H1 (cell line): ENCODE results near the gene LRP3. TPM values are rescaled to one million over a fixed set of nuclear protein-coding genes. Genes with fewer than 3 reads are reported as not detected.

Experiments used
- CTCF ChIA-PET: fragments of 300-600 bp; sonication (Branson Sonifier 250); formaldehyde crosslinking; loops from one replicate; lab custom pipeline; 2021; ENCODE audit not compliant: partially characterized antibody; lab: Charles Lee
- POLR2A ChIA-PET: fragments of 300-600 bp; sonication (Branson Sonifier 250); formaldehyde crosslinking; loops from one replicate; lab custom pipeline; 2021; ENCODE audit warnings: inconsistent platforms; ENCODE audit not compliant: partially characterized antibody; lab: Charles Lee
- DNase-seq, 2 experiments: peaks; one replicate each; pipeline versions ENCODE4 v3.0.0 to v3.0.0-alpha.2; 2010 to 2022; ENCODE audit warnings: low spot score in 2 of 2, low read depth in 1 of 2, mixed read lengths in 1 of 2
- FAIRE-seq: peaks from 2 replicates; lab custom pipeline; 2011; peaks lifted over from hg19 to GRCh38; lab: Jason Lieb, UNC
- H2AFZ ChIP-seq: 2 replicates; pipeline ENCODE4 v1.8.1; 2012; ENCODE audit warnings: low read length, inconsistent platforms
- H2AK5ac ChIP-seq: 2 replicates; pipeline ENCODE4 v1.6.1; 2013; ENCODE audit warnings: low read depth, low read length
- H2BK120ac ChIP-seq: replicated peaks from 2 replicates; pipeline ENCODE3; 2013; ENCODE audit warnings: low read depth, low read length, inconsistent platforms
- H2BK12ac ChIP-seq: 2 replicates; pipeline ENCODE4 v1.6.1; 2013; ENCODE audit warnings: low read depth, low read length
- H2BK15ac ChIP-seq: 2 replicates; pipeline ENCODE4 v1.6.1; 2013; ENCODE audit warnings: low read length
- H2BK20ac ChIP-seq: 2 replicates; pipeline ENCODE4 v1.6.1; 2013; ENCODE audit warnings: low read length
- H2BK5ac ChIP-seq: 2 replicates; pipeline ENCODE4 v1.6.1; 2013; ENCODE audit warnings: low read depth, low read length
- H3K14ac ChIP-seq: 2 replicates; pipeline ENCODE4 v1.6.1; 2013; ENCODE audit warnings: inconsistent platforms; ENCODE audit not compliant: insufficient read length
- H3K18ac ChIP-seq: 2 replicates; pipeline ENCODE4 v1.6.1; 2013; ENCODE audit warnings: low read length; ENCODE audit errors: extremely low read depth
- H3K23ac ChIP-seq: 2 replicates; pipeline ENCODE4 v1.6.1; 2013; ENCODE audit warnings: inconsistent platforms; ENCODE audit not compliant: insufficient read length
- H3K23me2 ChIP-seq: 2 replicates; pipeline ENCODE4 v1.6.1; 2013; ENCODE audit warnings: low read depth, low read length
- H3K27ac ChIP-seq: 2 replicates; pipeline ENCODE4 v1.6.1; 2011; ENCODE audit warnings: low read depth, low read length, inconsistent platforms
- H3K27me3 ChIP-seq, 4 experiments: replicated peaks in 1 of 4; 1 replicate in 1 of 4; 2 replicates in 3 of 4; pipeline versions ENCODE4 v1.6.1 to v1.8.1; 2011 to 2013; ENCODE audit warnings: low read length in 3 of 4, mild to moderate bottlenecking in 3 of 4, inconsistent platforms in 2 of 4, mixed read lengths in 2 of 4, moderate library complexity in 1 of 4; ENCODE audit not compliant: control insufficient read depth in 3 of 4, insufficient read depth in 3 of 4; ENCODE audit errors: extremely low read depth in 1 of 4
- H3K36me3 ChIP-seq, 4 experiments: 2 replicates each; pipeline versions ENCODE4 v1.6.1 to v1.8.1; 2011 to 2013; ENCODE audit warnings: mild to moderate bottlenecking in 4 of 4, low read length in 3 of 4, moderate library complexity in 2 of 4, control low read depth in 1 of 4, inconsistent platforms in 1 of 4; ENCODE audit not compliant: insufficient read depth in 4 of 4, control insufficient read depth in 2 of 4
- H3K4ac ChIP-seq: replicated peaks from 2 replicates; pipeline ENCODE3; 2013; ENCODE audit warnings: low read length, low read depth, mixed read lengths, inconsistent platforms; ENCODE audit not compliant: insufficient read length
- H3K4me1 ChIP-seq, 4 experiments: replicated peaks in 1 of 4; 1 replicate in 1 of 4; 2 replicates in 3 of 4; pipeline versions ENCODE4 v1.6.1 to v1.8.1; 2011 to 2013; ENCODE audit warnings: low read length in 3 of 4, inconsistent platforms in 2 of 4, mixed read lengths in 1 of 4; ENCODE audit not compliant: insufficient read depth in 4 of 4, control insufficient read depth in 3 of 4
- H3K4me2 ChIP-seq, 2 experiments: 2 replicates each; pipeline versions ENCODE4 v1.6.1 to v1.8.1; 2011 to 2013; ENCODE audit warnings: low read depth in 2 of 2, low read length in 2 of 2, control low read depth in 1 of 2, inconsistent platforms in 1 of 2, mild to moderate bottlenecking in 1 of 2; ENCODE audit not compliant: insufficient read depth in 1 of 2
- H3K4me3 ChIP-seq, 4 experiments: fragments of 200-600, 300-600 bp in 1 of 4; sonication (generic), shearing (Covaris generic), sonication (Bioruptor Twin) in 1 of 4; 2 replicates each; pipeline versions ENCODE4 v1.5.1 to v1.8.1; 2011 to 2016; ENCODE audit warnings: low read length in 4 of 4, low read depth in 3 of 4, control low read depth in 2 of 4, inconsistent platforms in 2 of 4, mild to moderate bottlenecking in 2 of 4, mixed read lengths in 1 of 4, moderate library complexity in 1 of 4; ENCODE audit not compliant: insufficient read depth in 2 of 4; ENCODE audit errors: extremely low read depth in 1 of 4
- H3K56ac ChIP-seq: replicated peaks from 2 replicates; pipeline ENCODE3; 2013; ENCODE audit warnings: low read depth, mild to moderate bottlenecking, mixed read lengths, low read length, inconsistent platforms; ENCODE audit not compliant: insufficient read length
- H3K79me1 ChIP-seq: 2 replicates; pipeline ENCODE4 v1.6.1; 2013; ENCODE audit warnings: low read depth, low read length, control low read depth
- H3K79me2 ChIP-seq, 2 experiments: 2 replicates each; pipeline versions ENCODE4 v1.6.1 to v1.8.1; 2012 to 2013; ENCODE audit warnings: low read length in 2 of 2, mild to moderate bottlenecking in 2 of 2, inconsistent platforms in 1 of 2; ENCODE audit not compliant: insufficient read depth in 2 of 2, control insufficient read depth in 1 of 2
- H3K9ac ChIP-seq, 4 experiments: replicated peaks in 1 of 4; 1 replicate in 1 of 4; 2 replicates in 3 of 4; pipeline versions ENCODE4 v1.6.1 to v1.8.1; 2011 to 2013; ENCODE audit warnings: low read depth in 3 of 4, low read length in 3 of 4, control low read depth in 2 of 4, mild to moderate bottlenecking in 2 of 4, moderate library complexity in 2 of 4, inconsistent platforms in 1 of 4; ENCODE audit errors: extremely low read depth in 1 of 4
- H3K9me3 ChIP-seq, 2 experiments: 2 replicates each; pipeline versions ENCODE4 v1.6.1 to v1.8.1; 2012 to 2013; ENCODE audit warnings: mild to moderate bottlenecking in 2 of 2, moderate library complexity in 2 of 2, control low read depth in 1 of 2, inconsistent platforms in 1 of 2, low read depth in 1 of 2, low read length in 1 of 2, mixed read lengths in 1 of 2; ENCODE audit not compliant: insufficient read depth in 2 of 2
- H4K20me1 ChIP-seq, 2 experiments: replicated peaks in 1 of 2; 2 replicates each; pipeline versions ENCODE3 to v1.8.1; 2011 to 2013; ENCODE audit warnings: inconsistent platforms in 2 of 2, low read length in 2 of 2, mild to moderate bottlenecking in 1 of 2; ENCODE audit not compliant: insufficient read depth in 2 of 2, control insufficient read depth in 1 of 2
- H4K5ac ChIP-seq: 2 replicates; pipeline ENCODE4 v1.6.1; 2013; ENCODE audit warnings: low read length, low read depth, mixed read lengths, inconsistent platforms; ENCODE audit not compliant: insufficient read length
- H4K8ac ChIP-seq: 2 replicates; pipeline ENCODE4 v1.8.0; 2013; ENCODE audit warnings: mild to moderate bottlenecking, moderate library complexity, low read length, inconsistent platforms; ENCODE audit not compliant: insufficient read depth; ENCODE audit errors: extremely low read depth
- H4K91ac ChIP-seq: replicated peaks from 2 replicates; pipeline ENCODE3; 2013; ENCODE audit warnings: low read length, mixed read lengths, inconsistent platforms; ENCODE audit not compliant: insufficient read length
- CTCF ChIP-seq, 3 experiments: IDR thresholded peaks; 1 replicate in 2 of 3; 2 replicates in 1 of 3; pipeline versions ENCODE4 v1.5.1 to v1.6.1; 2011; ENCODE audit warnings: low read length in 3 of 3, mild to moderate bottlenecking in 3 of 3, inconsistent platforms in 2 of 3, low read depth in 1 of 3, moderate library complexity in 1 of 3; ENCODE audit not compliant: insufficient read depth in 1 of 3; ENCODE audit errors: control extremely low read depth in 1 of 3
- FOSL1 ChIP-seq: IDR thresholded peaks from 2 replicates; pipeline ENCODE4 v1.6.1; 2011; ENCODE audit warnings: mild to moderate bottlenecking, low read depth, low read length, moderate library complexity; ENCODE audit not compliant: insufficient read depth
- RAD21 ChIP-seq, 2 experiments: IDR thresholded peaks in 1 of 2; conservative IDR thresholded peaks in 1 of 2; 2 replicates each; pipeline ENCODE4 v1.6.1; 2011; ENCODE audit warnings: low read depth in 2 of 2, low read length in 2 of 2, improper control_type of control experiment in 1 of 2, inconsistent platforms in 1 of 2, mild to moderate bottlenecking in 1 of 2, moderate library complexity in 1 of 2
- SUZ12 ChIP-seq: fragments of 200-600 bp; sonication (generic); IDR thresholded peaks from 2 replicates; pipeline ENCODE4 v1.6.1; 2012; ENCODE audit warnings: mild to moderate bottlenecking, inconsistent platforms, low read length, moderate library complexity, mixed read lengths
- TEAD4 ChIP-seq: IDR thresholded peaks from 2 replicates; pipeline ENCODE4 v1.6.1; 2012; ENCODE audit warnings: low read depth, low read length, inconsistent platforms, mixed read lengths
- YY1 ChIP-seq: IDR thresholded peaks from 2 replicates; pipeline ENCODE4 v1.6.1; 2011; ENCODE audit warnings: low read depth, mild to moderate bottlenecking, low read length
- WGBS, 2 experiments: shearing (Covaris generic) in 1 of 2; methylation state at CpG; one replicate each; pipeline versions ENCODE4 v1.1.6 to v1.1.7; 2013 to 2015; ENCODE audit warnings: low lambda C conversion rate in 2 of 2, mixed read lengths in 2 of 2, inconsistent platforms in 1 of 2, low coverage in 1 of 2, missing lambda C conversion rate in 1 of 2; ENCODE audit not compliant: insufficient replicate concordance in 2 of 2, insufficient coverage in 1 of 2, insufficient read length in 1 of 2; ENCODE audit errors: extremely low coverage in 1 of 2, missing lambda C conversion rate in 1 of 2; 5-methylcytosine and 5-hydroxymethylcytosine counted together
- polyA plus RNA-seq, 7 experiments: library from polyadenylated mRNA; depleted of rRNA in 3 of 7; stranded (reverse) in 5 of 7; unstranded in 2 of 7; fragments of >200 nt in 5 of 7; fragments of 200-250 nt in 2 of 7; gene quantifications; 1 replicate in 5 of 7; 2 replicates in 1 of 7; 4 replicates in 1 of 7; pipeline versions ENCODE4 v1.2.1 to v1.2.3, GENCODE V29; 2011 to 2013; ENCODE audit warnings: missing spikeins in 2 of 7, mixed read lengths in 2 of 7
- total RNA-seq: library from RNA; stranded (reverse); fragmentation: NEBNext Ultra II Directional; extraction: Animal tissue kit (Norgen Biotek cat#: 25700); gene quantifications from 2 replicates; pipeline ENCODE4 v1.2.1, GENCODE V29; 2021

The LRP3 gene
- total and polyA plus RNA-seq, 2 of the 8 experiments (the other 6 are each of a cell fraction or from before 2014, with no cell fraction given), result 30.3 to 33.7 TPM

GRCh38 chr19:33177417-33177979 lies 16.6 kb upstream of the LRP3 start:
- peaks cover 3% of the 10 kb centered on the region; the same call in 1 of the 2 replicates for H3K79me1 ChIP-seq
- H4K8ac ChIP-seq, result no peak overlapping the region; the same call in 1 of the 2 replicates
- peaks cover 0 to 3% (median under 1%) of the 10 kb centered on the region in 4 experiments; a peak in 3 of 7 replicates for H3K4me1 ChIP-seq
- peak overlapping the region; percentile 49 to 91 (median 62) for H3K4me3 ChIP-seq
- no peak overlapping the region for H2BK20ac ChIP-seq
- 0 out of 4 replicates have a peak, but pooled peaks cover 0 to 3% of the 10 kb centered on the region in 2 experiments for H3K79me2 ChIP-seq
- H3K36me3 ChIP-seq, result no peaks in the 10 kb centered on the region
- no peak for TF ChIP-seq TEAD4
- TF ChIP-seq YY1, result no peak
- TF ChIP-seq RAD21 (IDR thresholded peaks at IDR 0.05 in 1 of 2, conservative IDR thresholded peaks at IDR 0.05 in 1 of 2; ENCODE audit: low read depth in 2 of 2, low read length in 2 of 2), result 0 out of 4 replicates have a peak, but pooled peaks of 1 of the 2 experiments have one; percentile 2
- no peak for TF ChIP-seq FOSL1
- TF ChIP-seq CTCF (IDR thresholded peaks at IDR 0.05; ENCODE audit: control extremely low read depth in 1 of 3, insufficient read depth in 1 of 3, low read depth in 1 of 3, low read length in 3 of 3), result peak in 1 of 3 experiments; percentile 37; a peak in 1 of 4 replicates
- TF ChIP-seq SUZ12, result no peak
- DNase-seq (peak in 1 of 2 experiments; percentile 63), FAIRE-seq (no peak)
- no peak overlapping the region for H3K4ac ChIP-seq
- WGBS, 2 experiments, result 8% methylated on average over 24 of the region's 38 CpGs; no CpG with 5 or more reads in 1 of the 2 experiments
- no peak overlapping the region for H2BK120ac ChIP-seq
- ChIA-PET CTCF (interaction anchor here (0.8 to 4.9 kb wide), 14 partner anchors 8 to 242 kb away, joined by 3 to 19 read pairs (median 6); no protein-coding TSS in a partner anchor), POLR2A (interaction anchor here (1.1 to 2.8 kb wide), 8 partner anchors 18 to 446 kb away, joined by 3 to 15 read pairs (median 5); partner anchors contain the start of gene CEBPG)
- peaks cover 0 to 5% of the 10 kb centered on the region in 2 experiments for H4K20me1 ChIP-seq
- H3K18ac ChIP-seq, result no peak overlapping the region; the same call in 1 of the 2 replicates
- no peaks in the 10 kb centered on the region for H3K9me3 ChIP-seq
- H3K27ac ChIP-seq, result no peak overlapping the region
- no peak overlapping the region for H3K56ac ChIP-seq
- peaks cover 12% of the 10 kb centered on the region for H3K23me2 ChIP-seq
- H2BK5ac ChIP-seq, result no peak overlapping the region
- H2BK15ac ChIP-seq, result no peak overlapping the region
- no peak overlapping the region for H2BK12ac ChIP-seq
- H3K14ac ChIP-seq, result no peak overlapping the region
- H3K9ac ChIP-seq, result peak overlapping the region in 2 of 4 experiments; percentile 35 to 37; a peak in 2 of 7 replicates
- H4K91ac ChIP-seq, result no peak overlapping the region
- no peak overlapping the region for H4K5ac ChIP-seq
- no peak overlapping the region for H2AK5ac ChIP-seq
- no peak overlapping the region for H2AFZ ChIP-seq
- H3K23ac ChIP-seq, result no peak overlapping the region
- peak overlapping the region; percentile 68 to 92 for H3K4me2 ChIP-seq
- H3K27me3 ChIP-seq, result peaks cover 0 to 2% (median 1%) of the 10 kb centered on the region in 4 experiments; a peak in 3 of 7 replicates
